GM19438 (cell line): Measurements from ENCODE around the gene CDH26.
"Not testable (repeated sequence)": the region's sequence is repeated elsewhere in the genome, so short reads cannot be mapped to it uniquely, and the experiment has no call there.

ENCODE experiments used
- ATAC-seq: cut with Tn5 transposase; IDR thresholded peaks from one replicate; pipeline ENCODE4 v1.9.1; 2021; ENCODE audit warnings: low read depth; ENCODE audit not compliant: unreplicated experiment

Gene CDH26

DNA sequence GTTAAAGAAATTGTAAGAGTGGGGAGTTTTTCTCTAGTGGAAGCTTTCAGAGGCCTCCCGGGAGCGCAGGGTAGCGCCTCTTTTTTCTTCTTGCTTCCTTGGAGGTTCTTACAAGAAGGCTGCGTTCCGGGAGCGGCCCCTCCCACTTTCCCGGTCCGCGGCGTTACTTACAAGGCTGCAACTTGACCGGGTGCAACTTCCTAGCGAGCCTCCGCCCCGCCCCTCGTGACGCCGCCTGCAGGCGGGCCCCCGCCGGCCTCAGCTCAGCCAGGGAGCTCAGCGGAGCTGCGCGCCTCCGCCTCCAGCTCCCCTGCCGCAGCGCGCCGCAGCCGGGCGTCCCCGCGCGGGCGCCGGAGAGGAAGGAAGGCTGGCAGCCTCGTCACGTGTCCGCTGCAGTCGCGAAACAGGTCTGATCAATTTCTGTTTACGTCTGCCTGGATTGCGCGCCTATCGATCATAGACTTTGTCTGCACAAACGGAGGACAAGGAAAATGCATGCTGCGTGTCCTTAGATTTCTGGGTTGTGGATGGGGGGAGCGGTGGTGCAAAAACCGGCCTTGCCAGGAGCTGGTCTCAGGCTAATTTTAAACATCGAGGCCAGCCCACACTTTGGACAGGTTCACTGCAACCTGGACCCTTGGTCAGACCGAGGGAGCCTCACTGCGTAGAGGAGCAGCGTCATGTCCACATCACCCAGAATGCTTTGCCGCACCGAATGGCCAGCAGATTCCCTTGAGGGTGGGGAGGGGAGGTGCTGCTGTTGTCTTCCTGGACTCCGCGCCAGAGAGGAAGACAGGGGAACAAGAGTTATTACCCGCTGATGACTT, 17.9 kb upstream of the CDH26 start, which contains the start of the genes FAM217B and PPP1R3D:
Gene FAM217B (plus strand): TSS at position 261 of the 827 bp plus-strand sequence. CDS start 3,555 bp downstream, outside the sequence.
Gene PPP1R3D (minus strand): TSS at position 177 of the 827 bp plus-strand sequence. CDS start 374 bp downstream, outside the sequence.
- peak; percentile 95 for ATAC-seq

DNA sequence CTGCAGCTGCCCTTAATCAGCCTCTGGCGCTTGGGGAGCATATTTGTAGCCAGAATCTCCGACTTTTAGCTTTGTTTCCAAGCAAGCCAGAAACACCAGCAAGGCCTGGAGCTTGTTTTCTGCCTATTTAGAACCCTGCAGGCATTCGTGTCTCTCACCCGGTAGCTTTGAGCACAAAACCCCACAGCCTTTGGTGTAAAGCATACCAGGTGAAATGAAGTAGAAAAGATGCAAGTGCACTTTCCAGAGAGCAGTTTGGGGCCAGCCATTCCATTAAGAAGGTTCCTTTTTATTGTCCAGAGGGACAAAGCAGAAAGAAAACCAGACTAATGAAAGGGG, 17.3 kb upstream of the CDH26 start:
- peak; percentile 5 for ATAC-seq

GRCh38 chr20:59942245-59942644, 16.0 kb upstream of the CDH26 start:
- ATAC-seq, result no peak

GRCh38 chr20:59944726-59945125, 13.5 kb upstream of the CDH26 start:
- ATAC-seq, result no peak

DNA sequence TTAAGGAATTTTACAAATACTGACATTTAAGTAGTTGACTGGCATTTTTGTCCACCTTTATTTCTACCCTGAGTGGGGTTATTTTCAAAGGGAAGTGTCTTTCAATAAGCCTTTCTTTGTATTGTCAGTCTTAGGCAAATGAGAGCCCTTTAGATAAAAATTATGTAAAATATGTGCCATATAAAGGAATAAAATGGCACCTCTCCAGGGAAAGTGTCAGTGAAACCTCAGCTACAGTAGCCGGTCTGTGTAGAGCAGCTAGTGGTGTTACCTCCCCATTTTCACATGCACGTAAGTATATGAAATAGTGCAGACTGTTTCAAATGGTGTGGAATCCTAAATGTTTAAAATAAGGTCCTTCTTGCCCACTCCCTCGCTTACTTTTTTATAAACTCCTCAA, 13.0 kb upstream of the CDH26 start:
- no peak for ATAC-seq

GRCh38 chr20:59945731-59946130, 12.5 kb upstream of the CDH26 start:
- no peak for ATAC-seq

DNA sequence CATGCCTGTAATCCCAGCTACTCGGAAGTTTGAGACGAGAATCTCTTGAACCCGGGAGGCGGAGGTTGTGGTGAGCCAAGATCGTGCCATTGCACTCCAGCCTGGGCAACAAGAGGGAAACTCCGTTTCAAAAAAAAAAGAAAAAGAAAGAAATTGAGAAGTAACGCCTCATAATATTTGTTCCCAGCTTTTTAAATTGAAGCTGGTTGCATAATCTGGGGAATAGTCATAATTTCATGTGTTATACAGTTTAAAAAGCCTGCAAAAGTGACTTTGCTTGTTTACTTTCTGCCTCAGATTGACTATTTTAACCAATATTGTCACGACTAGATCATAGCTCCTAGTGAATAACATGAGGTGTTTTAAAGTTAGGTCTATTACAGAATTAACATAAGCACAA, 10.8 kb upstream of the CDH26 start:
- ATAC-seq, result no peak

DNA sequence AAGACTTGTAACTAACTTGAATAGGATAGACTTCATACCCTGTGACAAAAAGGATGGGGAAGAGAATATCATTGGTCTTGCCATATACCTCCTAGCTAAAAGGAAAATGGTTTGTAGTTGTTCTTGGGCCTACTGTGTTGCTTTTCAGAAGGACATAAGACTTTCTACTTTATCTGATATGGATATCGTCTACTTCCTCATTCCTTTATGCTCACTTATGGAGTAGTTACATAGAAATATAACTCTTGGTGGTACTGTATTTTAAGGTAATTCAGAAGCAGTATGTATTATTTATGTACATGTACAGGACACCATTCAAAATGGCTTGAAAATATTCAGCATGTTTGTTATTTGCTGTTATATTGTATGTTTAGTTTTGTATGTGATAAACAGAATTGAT, 10.0 kb upstream of the CDH26 start:
- no peak for ATAC-seq

DNA sequence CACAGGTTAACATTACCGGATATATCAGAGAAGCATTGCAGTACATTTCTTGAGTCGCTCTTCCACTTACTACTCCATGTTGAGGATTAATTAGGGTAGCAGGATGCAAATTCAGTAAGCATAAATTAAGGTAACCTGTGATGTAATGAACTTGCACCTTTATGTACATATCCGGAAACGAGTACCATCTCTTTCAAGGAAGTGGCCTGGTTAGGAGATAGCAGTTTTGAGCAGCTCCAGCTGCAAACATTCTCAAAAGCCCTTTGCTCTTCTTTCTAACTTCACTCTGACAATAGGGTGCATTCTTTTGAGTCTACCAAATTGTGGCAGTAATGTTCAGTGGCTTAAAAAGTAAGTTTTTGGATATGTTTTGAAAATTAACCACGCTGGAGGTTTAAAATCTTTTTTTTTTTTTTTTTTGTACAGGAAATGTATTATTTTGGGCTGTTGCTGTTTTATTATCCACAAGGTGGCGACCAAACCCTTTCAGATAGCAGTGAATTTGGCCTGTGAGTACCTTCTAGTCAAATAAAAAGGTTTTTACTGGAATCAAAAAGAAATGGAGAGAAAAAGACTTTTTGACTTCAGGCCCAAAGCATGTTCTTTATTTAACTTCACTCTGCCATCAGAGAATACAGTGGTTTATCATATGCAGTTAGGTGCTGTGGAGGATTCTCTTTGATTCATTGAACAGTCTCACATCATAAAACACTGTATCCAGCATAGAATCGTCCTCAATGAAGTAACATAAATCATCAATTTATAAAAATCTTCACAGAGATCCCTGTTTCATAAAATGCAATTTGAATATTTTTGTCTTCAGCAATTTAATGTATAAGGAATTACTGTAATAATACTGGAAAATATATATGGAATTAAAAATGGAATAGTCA, 9.1 kb upstream of the CDH26 start:
- peak; percentile 55 for ATAC-seq

GRCh38 chr20:59949911-59950310, 8.3 kb upstream of the CDH26 start:
- no peak for ATAC-seq

DNA sequence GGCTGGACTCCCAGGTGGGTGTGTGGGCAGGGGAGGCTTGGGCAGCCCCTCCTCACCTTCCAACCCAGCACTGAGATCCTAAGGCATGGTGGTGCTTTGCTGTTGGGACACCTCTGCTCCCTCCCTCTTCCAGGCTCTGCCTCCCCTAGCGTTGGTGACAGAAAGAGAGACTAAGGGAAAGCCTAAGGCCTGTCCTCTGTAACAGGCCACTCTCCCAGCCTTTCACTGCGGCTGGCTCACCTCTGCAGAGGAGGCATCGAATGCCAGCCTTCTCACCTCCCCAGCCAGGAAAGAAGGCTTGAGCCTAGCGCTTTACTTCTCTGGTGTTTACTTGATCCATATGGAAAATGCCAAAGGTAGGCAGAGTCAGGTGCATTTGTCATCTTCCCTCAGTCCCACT, 3.5 kb upstream of the CDH26 start:
- ATAC-seq, result no peak

- ATAC-seq, result no peak
These were observed 3.0 kb upstream of the CDH26 start for GRCh38 chr20:59955131-59955796.

DNA sequence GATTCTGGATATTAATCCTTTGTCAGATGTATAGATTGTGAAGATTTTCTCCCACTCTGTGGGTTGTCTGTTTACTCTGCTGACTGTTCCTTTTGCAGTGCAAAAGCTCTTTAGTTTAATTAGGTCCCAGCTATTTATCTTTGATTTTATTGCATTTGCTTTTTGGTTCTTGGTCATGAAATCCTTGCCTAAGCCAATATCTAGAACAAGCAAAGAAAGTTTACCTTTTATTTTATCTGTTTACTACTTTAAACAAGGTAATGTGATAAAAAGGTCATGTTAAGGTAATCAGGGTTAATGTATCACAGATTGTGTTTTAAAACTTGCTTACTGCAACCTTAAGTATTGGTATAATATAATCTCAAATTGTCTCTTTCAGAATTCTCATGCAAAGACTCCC, 655 bp upstream of the CDH26 start:
- not testable (repeated sequence) for ATAC-seq

DNA sequence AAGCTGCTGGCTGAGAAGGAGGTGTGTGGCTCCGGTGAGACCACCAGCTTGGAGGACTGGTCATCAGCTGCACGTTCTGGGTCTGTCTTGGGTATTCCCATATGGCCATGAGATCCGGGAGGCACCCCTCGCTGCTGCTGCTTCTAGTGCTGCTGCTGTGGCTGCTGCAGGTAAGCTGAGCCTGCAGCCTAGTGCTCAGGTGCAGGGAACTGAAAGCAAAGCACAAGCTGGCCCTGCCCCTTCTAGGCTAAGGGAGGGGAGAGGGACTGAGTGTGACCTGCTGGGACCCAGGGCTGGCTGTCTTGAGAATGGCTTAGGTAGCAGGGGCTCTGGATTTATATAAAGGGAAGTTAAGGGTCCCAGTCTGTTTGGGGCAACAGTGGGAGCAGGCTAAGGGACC, 403 bp downstream of the CDH26 start:
- no peak for ATAC-seq

GRCh38 chr20:59961423-59961822, 3.2 kb downstream of the CDH26 start:
- no peak for ATAC-seq

GRCh38 chr20:59962155-59962554, 3.9 kb downstream of the CDH26 start:
- no peak for ATAC-seq

DNA sequence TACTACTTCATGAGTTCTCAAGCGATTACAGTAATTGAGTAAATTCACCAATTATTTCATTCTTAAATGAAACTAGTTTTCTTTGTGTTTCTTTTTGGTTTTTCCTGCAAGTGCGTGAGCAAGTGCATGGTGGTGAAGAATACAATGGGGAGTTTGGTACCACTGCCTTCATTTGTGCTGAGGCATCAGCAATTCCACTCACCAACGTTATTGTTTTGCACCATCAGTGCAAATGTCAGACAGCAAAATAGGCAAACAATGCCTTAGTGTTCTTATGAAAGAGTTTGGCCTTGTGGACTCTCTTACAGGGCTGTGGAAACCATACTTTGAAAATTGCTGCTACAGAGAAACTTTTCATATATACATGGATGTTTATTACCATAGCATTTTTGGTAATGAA, 8.2 kb downstream of the CDH26 start:
- ATAC-seq, result no peak

- no peak for ATAC-seq
These were observed 13.2 kb downstream of the CDH26 start for GRCh38 chr20:59971428-59971827.

DNA sequence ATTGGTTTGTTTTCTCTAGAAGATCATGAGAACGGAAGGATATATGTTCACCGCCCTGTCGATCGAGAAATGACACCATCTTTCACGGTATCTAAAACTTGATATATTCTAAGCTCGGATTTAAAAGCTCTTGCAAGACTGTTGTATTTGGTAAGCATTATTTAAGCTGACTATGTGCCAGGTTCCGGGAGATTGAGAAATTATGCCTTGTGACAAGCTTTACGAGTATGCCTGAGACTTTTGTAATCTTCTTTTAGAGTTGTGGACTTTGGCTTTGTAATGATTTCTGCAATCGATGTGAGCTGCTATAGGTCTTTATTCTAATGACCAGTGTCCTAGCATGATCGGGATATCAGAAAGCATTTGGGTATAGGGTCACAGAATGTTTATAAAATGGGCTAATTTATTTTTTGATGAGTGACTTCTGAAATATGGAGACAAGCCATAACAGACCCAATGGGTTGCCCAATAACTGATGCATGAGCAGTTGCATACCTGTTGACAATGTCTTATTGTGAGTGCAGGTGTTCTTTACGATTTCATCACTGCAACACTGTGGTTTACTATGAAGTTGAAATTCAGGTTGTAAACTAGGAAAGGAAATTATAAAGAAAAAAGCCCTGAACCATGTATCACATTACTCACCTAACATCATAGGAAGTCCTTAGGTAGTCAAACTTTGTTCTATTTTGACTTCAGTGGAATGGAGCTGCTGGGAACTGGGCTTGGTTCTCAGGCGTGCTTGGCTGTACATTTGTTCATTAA, 14.0 kb downstream of the CDH26 start:
- no peak for ATAC-seq

- no peak for ATAC-seq
These were observed 18.0 kb downstream of the CDH26 start for GRCh38 chr20:59976156-59976782.
